HCT116 (cell line): Measurements from ENCODE around the gene VWA7. TPM values are rescaled to one million over a fixed set of nuclear protein-coding genes. Genes with fewer than 3 reads are reported as not detected.

Experiments used
- ATAC-seq: fragments of 200-7000 bp; cut with Tn5 transposase; 2 replicates; pipeline ENCODE4 v1.9.1; 2020; ENCODE audit warnings: mild to moderate bottlenecking, moderate library complexity
- BruUV-seq: library from RNA; stranded (reverse); fragments of 400-500 nt; replicated peaks from 2 replicates; lab custom pipeline; 2021; lab: Mats Ljungman, UMichigan
- CTCF ChIA-PET: fragments of 300-600 bp; sonication (Branson Sonifier 250); formaldehyde crosslinking; loops from one replicate; lab custom pipeline; 2021; ENCODE audit warnings: antibody characterized with exemption; lab: Charles Lee
- POLR2A ChIA-PET: fragments of 300-600, 350-600 bp; sonication (Branson Sonifier 250); formaldehyde crosslinking; loops from one replicate; lab custom pipeline; 2021; ENCODE audit warnings: antibody characterized with exemption; lab: Charles Lee
- RAD21 ChIA-PET, 2 experiments: fragments of 300-600 bp; sonication (Branson Sonifier 250); formaldehyde crosslinking; loops; one replicate each; lab custom pipeline; 2023; ENCODE audit warnings: low total read pairs in 2 of 2; ENCODE audit not compliant: uncharacterized antibody in 2 of 2, unreplicated experiment in 2 of 2, low non-redundant PET in 1 of 2; lab: Charles Lee
- DNase-seq: peaks from one replicate; pipeline ENCODE4 v3.0.0-alpha.2; 2010; ENCODE audit warnings: low read depth, low spot score
- H2AFZ ChIP-seq: fragments of 200-600 bp; shearing (Covaris generic), sonication (generic); 2 replicates; pipeline ENCODE4 v1.6.1; 2017; ENCODE audit warnings: low read depth, mixed run types, mixed read lengths, antibody characterized with exemption, low read length; ENCODE audit not compliant: poor library complexity, severe bottlenecking
- H3K27ac ChIP-seq: 2 replicates; pipeline ENCODE4 v1.5.1; 2012; ENCODE audit warnings: low read depth, low read length
- H3K27me3 ChIP-seq: fragments of 200-600 bp; sonication (generic); 2 replicates; pipeline ENCODE4 v1.6.1; 2016; ENCODE audit warnings: mixed run types, low read length, mixed read lengths; ENCODE audit not compliant: insufficient read depth
- H3K36me3 ChIP-seq, 2 experiments: fragments of 200-500 bp in 1 of 2; fragments of 200-600 bp in 1 of 2; sonication (Bioruptor generic) in 1 of 2; sonication (generic) in 1 of 2; 2 replicates each; pipeline versions ENCODE4 v1.5.1 to v1.6.1; 2014 to 2016; ENCODE audit warnings: low read length in 2 of 2, inconsistent platforms in 1 of 2, mixed read lengths in 1 of 2, mixed run types in 1 of 2; ENCODE audit not compliant: insufficient read depth in 2 of 2, control insufficient read depth in 1 of 2
- H3K4me1 ChIP-seq, 2 experiments: fragments of 200-600 bp in 1 of 2; sonication (generic) in 1 of 2; 2 replicates each; pipeline versions ENCODE4 v1.5.1 to v1.6.1; 2012 to 2017; ENCODE audit warnings: low read length in 2 of 2, inconsistent platforms in 1 of 2, mild to moderate bottlenecking in 1 of 2, mixed read lengths in 1 of 2, mixed run types in 1 of 2, moderate library complexity in 1 of 2; ENCODE audit not compliant: insufficient read depth in 2 of 2, control insufficient read depth in 1 of 2
- H3K4me2 ChIP-seq: fragments of 200-600 bp; sonication (generic); 2 replicates; pipeline ENCODE4 v1.6.1; 2017; ENCODE audit warnings: mixed run types, low read length, mixed read lengths
- H3K4me3 ChIP-seq, 2 experiments: fragments of 200-600 bp in 1 of 2; sonication (generic) in 1 of 2; replicated peaks in 1 of 2; 2 replicates each; pipeline ENCODE4 v1.5.1; 2011 to 2016; ENCODE audit warnings: low read length in 2 of 2, control low read depth in 1 of 2, low read depth in 1 of 2, mild to moderate bottlenecking in 1 of 2, mixed read lengths in 1 of 2, mixed run types in 1 of 2
- H3K79me2 ChIP-seq: fragments of 200-600 bp; sonication (generic); 2 replicates; pipeline ENCODE4 v1.6.1; 2017; ENCODE audit warnings: mild to moderate bottlenecking, mixed run types, low read length, moderate library complexity, mixed read lengths; ENCODE audit not compliant: insufficient read depth
- H3K9ac ChIP-seq: fragments of 200-600 bp; sonication (generic); 2 replicates; pipeline ENCODE4 v1.6.1; 2016; ENCODE audit warnings: low read length, mixed read lengths
- H3K9me2 ChIP-seq: fragments of 200-600 bp; sonication (generic), shearing (Covaris generic); 2 replicates; pipeline ENCODE4 v1.6.1; 2017; ENCODE audit warnings: mixed run types, mild to moderate bottlenecking, moderate library complexity; ENCODE audit not compliant: insufficient read depth
- H3K9me3 ChIP-seq, 2 experiments: fragments of 200-500 bp in 1 of 2; fragments of 200-600 bp in 1 of 2; sonication (Bioruptor generic) in 1 of 2; sonication (generic) in 1 of 2; 2 replicates each; pipeline ENCODE4 v1.6.1; 2014 to 2017; ENCODE audit warnings: low read length in 2 of 2, mixed read lengths in 2 of 2, inconsistent platforms in 1 of 2, low read depth in 1 of 2, mild to moderate bottlenecking in 1 of 2, mixed run types in 1 of 2, moderate library complexity in 1 of 2; ENCODE audit not compliant: control insufficient read depth in 1 of 2, insufficient read depth in 1 of 2
- H4K20me1 ChIP-seq: fragments of 200-600 bp; sonication (generic), shearing (Covaris generic); 2 replicates; pipeline ENCODE4 v1.6.1; 2017; ENCODE audit warnings: mixed run types, mild to moderate bottlenecking, moderate library complexity; ENCODE audit not compliant: insufficient read depth
- ATF3 ChIP-seq: IDR thresholded peaks from 2 replicates; pipeline ENCODE4 v1.6.1; 2012
- CBX3 ChIP-seq: IDR thresholded peaks from 2 replicates; pipeline ENCODE4 v1.6.1; 2012; ENCODE audit warnings: low read depth
- CEBPB ChIP-seq: IDR thresholded peaks from 2 replicates; pipeline ENCODE4 v1.6.1; 2012; ENCODE audit warnings: low read depth
- CTCF ChIP-seq, 3 experiments: fragments of 200-600 bp in 1 of 3; sonication (generic) in 1 of 3; IDR thresholded peaks in 2 of 3; conservative IDR thresholded peaks in 1 of 3; 2 replicates each; pipeline ENCODE4 v1.5.1; 2012 to 2017; ENCODE audit warnings: low read depth in 2 of 3, low read length in 2 of 3, antibody characterized with exemption in 1 of 3, borderline replicate concordance in 1 of 3, control low read depth in 1 of 3, mild to moderate bottlenecking in 1 of 3, mixed read lengths in 1 of 3, mixed run types in 1 of 3, moderate library complexity in 1 of 3; ENCODE audit not compliant: insufficient read depth in 1 of 3
- EGR1 ChIP-seq: IDR thresholded peaks from 2 replicates; pipeline ENCODE4 v1.6.1; 2012; ENCODE audit warnings: low read depth
- ELF1 ChIP-seq: IDR thresholded peaks from 2 replicates; pipeline ENCODE4 v1.6.1; 2012; ENCODE audit warnings: low read depth, borderline replicate concordance
- EZH2 ChIP-seq: fragments of 200-600 bp; sonication (generic); IDR thresholded peaks from 2 replicates; pipeline ENCODE4 v1.6.1; 2017; ENCODE audit warnings: antibody characterized with exemption, mixed run types
- EZH2phosphoT487 ChIP-seq: fragments of 200-600 bp; IDR thresholded peaks from 2 replicates; pipeline ENCODE4 v1.6.1; 2018; ENCODE audit warnings: antibody characterized with exemption, borderline replicate concordance
- FOSL1 ChIP-seq: IDR thresholded peaks from 2 replicates; pipeline ENCODE4 v1.6.1; 2012; ENCODE audit warnings: low read depth
- MAX ChIP-seq: IDR thresholded peaks from 2 replicates; pipeline ENCODE4 v1.6.1; 2012
- POLR2A ChIP-seq: IDR thresholded peaks from 2 replicates; pipeline ENCODE4 v1.7.0; 2011; ENCODE audit warnings: borderline replicate concordance; ENCODE audit not compliant: insufficient read depth, insufficient read length; ENCODE audit errors: extremely low read depth
- RAD21 ChIP-seq: IDR thresholded peaks from 2 replicates; pipeline ENCODE4 v1.6.1; 2012; ENCODE audit warnings: low read depth, mild to moderate bottlenecking
- SIN3A ChIP-seq: IDR thresholded peaks from 2 replicates; pipeline ENCODE4 v1.6.1; 2012; ENCODE audit warnings: low read depth
- YY1 ChIP-seq: IDR thresholded peaks from 2 replicates; pipeline ENCODE4 v1.6.1; 2011; ENCODE audit warnings: low read length, low read depth, moderate library complexity, mild to moderate bottlenecking; ENCODE audit not compliant: insufficient replicate concordance; ENCODE audit errors: extremely low read depth
- ZBTB33 ChIP-seq: IDR thresholded peaks from 2 replicates; pipeline ENCODE4 v1.6.1; 2011; ENCODE audit warnings: mild to moderate bottlenecking, low read length, moderate library complexity; ENCODE audit not compliant: insufficient replicate concordance; ENCODE audit errors: extremely low read depth
- ZFX ChIP-seq: fragments of 450-650 bp; IDR thresholded peaks from 2 replicates; pipeline ENCODE4 v1.6.1; 2017
- ZNF274 ChIP-seq: fragments of 200-500 bp; sonication (Bioruptor generic); IDR thresholded peaks from 2 replicates; pipeline ENCODE4 v1.6.1; 2014; ENCODE audit warnings: mild to moderate bottlenecking, low read depth, low read length, inconsistent platforms
- intact Hi-C: fragments of 100-400 bp; cut with micrococcal nuclease; formaldehyde crosslinking; loops from 2 replicates; pipeline ENCODE4 v1.10.0; 2022
- total RNA-seq: library from RNA; stranded (reverse); gene quantifications from one replicate; pipeline ENCODE4 v1.2.1, GENCODE V29; 2021; ENCODE audit not compliant: unreplicated experiment

The VWA7 gene
- total RNA-seq, 1 experiment from 2014 or later, result 14.6 TPM

- Histone ChIP-seq H3K9me2 (no peaks in the 10 kb centered on the region), H3K9me3 (no peaks in the 10 kb centered on the region), H3K4me2 (no peak overlapping the region), H3K36me3 (peaks cover 21 to 50% of the 10 kb centered on the region in 2 experiments), H3K27ac (no peak overlapping the region), H3K79me2 (no peaks in the 10 kb centered on the region; the same call in 1 of the 2 replicates), H3K9ac (no peak overlapping the region), H3K27me3 (no peaks in the 10 kb centered on the region), H3K4me1 (peaks cover 29 to 36% of the 10 kb centered on the region in 2 experiments), H2AFZ (no peak overlapping the region), H4K20me1 (no peaks in the 10 kb centered on the region), H3K4me3 (no peak overlapping the region)
- ChIA-PET RAD21 (no interaction called here), POLR2A (interaction anchor here (0.8 kb wide), 1 partner anchor 47 kb away, joined by 3 read pairs; the partner anchor contains the start of gene HSPA1B), CTCF (no interaction called here)
- intact Hi-C loops, result no loop called here
- no peak for TF ChIP-seq ELF1
- no peak for TF ChIP-seq RAD21
- no peak for TF ChIP-seq CTCF (IDR thresholded peaks at IDR 0.05 in 2 of 3, conservative IDR thresholded peaks at IDR 0.05 in 1 of 3; ENCODE audit: borderline replicate concordance in 1 of 3, insufficient read depth in 1 of 3, low read depth in 2 of 3, low read length in 2 of 3)
- TF ChIP-seq EGR1, result no peak
- TF ChIP-seq YY1, result no peak
- TF ChIP-seq CEBPB, result no peak
- no peak for TF ChIP-seq CBX3
- no peak for TF ChIP-seq SIN3A
- no peak for TF ChIP-seq ZBTB33
- TF ChIP-seq EZH2phosphoT487, result no peak
- TF ChIP-seq ZFX, result no peak
- TF ChIP-seq POLR2A, result no peak
- TF ChIP-seq FOSL1, result no peak
- no peak for TF ChIP-seq MAX
- no peak for TF ChIP-seq ATF3
- TF ChIP-seq ZNF274, result no peak
- TF ChIP-seq EZH2, result no peak
- DNase-seq (no peak), ATAC-seq (no peak)
- BruUV-seq, result no TSS peak
These were observed 2.8 kb upstream of the VWA7 start for GRCh38 chr6:31779908-31780307.
